Astrocyte of the cerebellum (primary cell): Measurements from ENCODE around the gene CACNA1E.

Experiments used
- DNase-seq: peaks from one replicate; pipeline ENCODE4 v3.0.0-alpha.2; 2011; ENCODE audit warnings: low read depth
- H3K4me3 ChIP-seq: 2 replicates; pipeline ENCODE4 v1.5.1; 2011; ENCODE audit warnings: mild to moderate bottlenecking, low read depth, low read length, moderate library complexity
- in situ Hi-C: cut with HindIII; loops from 2 replicates; pipeline ENCODE4 v1.10.0; 2017; ENCODE audit warnings: low sequenced_read_pairs
- TF ChIP-seq, protein P1 (sequence below): IDR thresholded peaks from 2 replicates; pipeline ENCODE4 v1.5.1; 2012; ENCODE audit warnings: low read length, low read depth, moderate library complexity, mild to moderate bottlenecking; ENCODE audit errors: missing control alignments

CACNA1E gene

DNA sequence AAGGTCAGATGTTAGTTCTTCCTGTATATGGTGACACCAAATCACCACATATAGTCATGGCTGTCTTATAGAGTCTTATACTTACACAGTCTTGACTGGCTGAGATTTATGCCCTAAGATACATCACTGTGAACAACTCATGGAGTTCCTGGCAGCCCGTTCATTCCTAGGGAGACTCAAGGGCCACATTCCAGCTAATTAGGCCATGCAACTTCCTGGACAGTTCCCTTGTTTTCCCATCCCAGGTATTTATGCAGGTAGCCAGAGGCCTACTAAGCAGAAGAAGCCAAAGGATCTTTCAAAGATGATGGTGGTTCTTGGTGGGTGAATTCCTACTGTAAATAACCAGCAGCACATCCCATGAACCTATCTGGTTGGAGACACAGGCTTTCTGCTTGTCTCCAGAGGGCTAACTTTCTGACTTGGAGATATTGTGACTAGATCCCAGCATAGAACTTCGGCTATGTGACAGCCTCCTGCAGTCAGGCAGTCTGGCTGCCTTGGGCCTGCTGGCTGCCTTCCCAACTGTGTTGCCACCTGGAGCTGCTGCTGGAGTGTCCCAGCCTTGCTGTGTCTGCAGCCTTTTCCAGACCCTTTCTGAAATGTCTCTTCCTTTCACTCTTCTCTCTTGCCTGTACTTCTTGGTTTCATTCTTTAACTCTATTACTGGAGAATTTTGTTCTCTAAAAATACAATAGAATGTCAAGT lies 283.8 kb downstream of the CACNA1E start:
- in situ Hi-C loops = no loop called here
- no peak overlapping the region for H3K4me3 ChIP-seq
- TF ChIP-seq, protein P1, sequence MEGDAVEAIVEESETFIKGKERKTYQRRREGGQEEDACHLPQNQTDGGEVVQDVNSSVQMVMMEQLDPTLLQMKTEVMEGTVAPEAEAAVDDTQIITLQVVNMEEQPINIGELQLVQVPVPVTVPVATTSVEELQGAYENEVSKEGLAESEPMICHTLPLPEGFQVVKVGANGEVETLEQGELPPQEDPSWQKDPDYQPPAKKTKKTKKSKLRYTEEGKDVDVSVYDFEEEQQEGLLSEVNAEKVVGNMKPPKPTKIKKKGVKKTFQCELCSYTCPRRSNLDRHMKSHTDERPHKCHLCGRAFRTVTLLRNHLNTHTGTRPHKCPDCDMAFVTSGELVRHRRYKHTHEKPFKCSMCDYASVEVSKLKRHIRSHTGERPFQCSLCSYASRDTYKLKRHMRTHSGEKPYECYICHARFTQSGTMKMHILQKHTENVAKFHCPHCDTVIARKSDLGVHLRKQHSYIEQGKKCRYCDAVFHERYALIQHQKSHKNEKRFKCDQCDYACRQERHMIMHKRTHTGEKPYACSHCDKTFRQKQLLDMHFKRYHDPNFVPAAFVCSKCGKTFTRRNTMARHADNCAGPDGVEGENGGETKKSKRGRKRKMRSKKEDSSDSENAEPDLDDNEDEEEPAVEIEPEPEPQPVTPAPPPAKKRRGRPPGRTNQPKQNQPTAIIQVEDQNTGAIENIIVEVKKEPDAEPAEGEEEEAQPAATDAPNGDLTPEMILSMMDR = no peak
- DNase-seq = no peak

DNA sequence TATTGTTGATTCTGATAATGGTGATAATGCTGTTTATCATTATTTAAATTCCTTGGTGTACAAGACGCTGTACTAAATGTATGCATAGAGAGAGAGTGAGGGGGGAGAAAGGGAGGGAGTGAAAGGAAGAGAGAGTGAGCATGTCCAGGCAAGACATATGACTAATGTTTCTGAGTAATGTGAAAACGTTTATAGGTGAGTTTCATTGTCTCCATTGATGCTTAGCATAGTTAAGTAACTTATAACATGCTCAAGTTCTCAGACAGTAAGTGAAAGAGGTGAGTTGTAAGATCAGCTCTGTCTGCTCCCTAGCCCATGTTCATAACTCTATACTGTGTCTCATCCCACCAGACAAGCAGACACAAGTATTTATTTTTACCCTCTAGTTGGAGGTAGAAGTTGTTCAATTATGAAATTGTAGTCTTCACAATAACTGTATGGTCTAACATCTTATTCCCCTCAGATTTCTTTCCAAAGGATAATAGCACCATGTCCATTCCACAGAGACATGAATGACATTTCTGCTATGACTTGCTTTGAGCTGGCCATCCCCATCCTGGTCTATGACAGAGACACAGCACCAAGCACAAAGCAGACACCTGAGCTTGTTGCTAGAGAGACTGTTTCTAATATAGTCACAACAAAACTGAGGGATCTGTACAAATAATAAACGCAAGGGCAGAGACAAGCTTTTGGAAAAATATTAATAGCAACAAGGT lies 285.1 kb downstream of the CACNA1E start:
- TF ChIP-seq, protein P1 = no peak
- in situ Hi-C loops = no loop called here
- no peak for DNase-seq
- H3K4me3 ChIP-seq = no peak overlapping the region

DNA sequence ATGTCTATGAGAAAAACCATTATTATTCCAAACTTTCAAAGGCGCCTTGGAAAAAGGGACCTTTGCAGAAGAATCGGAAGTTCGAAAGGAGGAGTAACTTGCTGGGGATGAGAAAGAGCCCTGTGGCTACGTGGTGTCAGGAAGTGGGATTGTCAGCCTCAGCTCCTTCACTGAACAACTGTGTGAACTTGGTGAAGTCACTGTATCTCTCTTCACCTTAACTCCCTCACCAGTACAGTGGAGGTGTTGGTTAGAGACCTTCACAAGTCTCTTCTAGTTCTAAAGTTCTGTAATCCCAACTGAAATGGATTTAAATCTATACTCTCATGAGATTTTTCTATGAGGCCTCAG lies 285.6 kb downstream of the CACNA1E start:
- H3K4me3 ChIP-seq = no peak overlapping the region
- TF ChIP-seq, protein P1 = no peak
- DNase-seq = no peak
- in situ Hi-C loops = no loop called here

DNA sequence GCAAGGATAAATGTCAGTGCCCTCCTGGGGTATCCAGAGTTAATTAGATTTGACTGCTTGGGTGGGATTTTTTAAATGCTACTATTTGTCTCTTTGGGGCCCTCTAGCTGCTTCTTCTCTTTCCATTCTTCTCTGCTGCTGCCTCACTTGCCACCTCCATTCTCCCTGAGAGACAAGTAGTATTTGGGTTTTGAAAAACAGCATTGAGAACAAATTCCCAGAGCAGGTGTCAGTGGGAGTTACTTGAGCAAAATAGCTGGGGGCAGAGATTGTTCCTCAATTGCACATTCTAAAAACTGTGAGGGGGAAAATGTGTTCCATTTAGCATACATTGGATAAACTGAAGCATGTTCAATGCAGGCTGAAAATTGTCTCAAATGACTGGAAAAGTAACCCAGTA lies 286.5 kb downstream of the CACNA1E start:
- in situ Hi-C loops = no loop called here
- no peak for DNase-seq
- no peak overlapping the region for H3K4me3 ChIP-seq

DNA sequence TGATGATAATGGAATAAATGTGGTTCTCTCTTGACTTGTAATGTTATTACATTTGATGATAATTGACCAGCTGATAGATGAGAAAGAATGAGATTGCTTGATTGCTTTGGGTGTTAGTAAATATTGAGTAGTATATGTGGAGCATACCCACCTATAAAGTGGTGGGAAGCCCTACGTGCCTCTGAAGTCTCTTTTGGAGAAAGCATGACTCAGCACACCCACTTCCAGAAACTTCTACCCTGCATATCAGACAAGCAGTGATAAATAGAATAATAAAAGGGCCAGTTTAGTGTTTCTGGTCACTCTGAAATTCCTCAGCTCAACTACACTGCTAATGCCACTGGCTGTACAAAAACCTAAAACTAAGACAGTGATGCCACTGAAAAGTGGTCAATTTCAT lies 289.4 kb downstream of the CACNA1E start:
- no peak overlapping the region for H3K4me3 ChIP-seq
- DNase-seq = no peak
- TF ChIP-seq, protein P1 = no peak
- in situ Hi-C loops = no loop called here

More for the DNA sequence above, 286.5 kb downstream of the CACNA1E start:
- TF ChIP-seq, protein P1 = no peak

DNA sequence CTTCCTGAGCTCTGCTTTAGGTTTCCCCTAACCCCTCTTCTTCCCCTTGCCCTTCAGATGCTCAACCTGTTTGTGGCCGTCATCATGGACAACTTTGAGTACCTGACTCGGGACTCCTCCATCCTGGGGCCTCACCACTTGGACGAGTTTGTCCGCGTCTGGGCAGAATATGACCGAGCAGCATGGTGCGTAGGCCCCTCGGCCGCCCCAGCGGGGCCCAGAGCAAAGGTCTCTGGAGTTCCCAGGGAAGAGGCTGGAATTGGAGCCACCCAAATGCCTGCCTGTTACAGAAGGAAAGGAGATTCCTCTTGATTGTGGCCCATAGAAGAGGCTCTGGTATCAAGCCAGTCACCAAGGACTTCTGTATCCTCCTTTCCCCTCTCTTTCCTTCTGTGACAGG lies 292.7 kb downstream of the CACNA1E start:
- no peak overlapping the region for H3K4me3 ChIP-seq
- in situ Hi-C loops = no loop called here
- DNase-seq = no peak
- TF ChIP-seq, protein P1 = no peak
